Measurements from ENCODE around the gene CHST12.

GRCh38 chr7:2474224-2474623, 70.8 kb downstream of the CHST12 start:
- no peak for TF ChIP-seq CTCF (IDR thresholded peaks at IDR 0.05; ENCODE audit: low read length)
- TF ChIP-seq EZH2 (optimal IDR thresholded peaks at IDR 0.05; ENCODE audit: low read depth, low read length), result no peak
- no peak for TF ChIP-seq EZH2phosphoT487 (IDR thresholded peaks at IDR 0.05; ENCODE audit: low read length)

Measured in MM.1S (cell line).